MCF 10A (cell line): Measurements from ENCODE around the gene GPLD1. TPM values are rescaled to one million over a fixed set of nuclear protein-coding genes. Genes with fewer than 3 reads are reported as not detected.
"Not testable (repeated sequence)": the region's sequence is repeated elsewhere in the genome, so short reads cannot be mapped to it uniquely, and the experiment has no call there.

ENCODE experiments used
- BruUV-seq: library from RNA; stranded (reverse); fragments of 400-500 nt; replicated peaks from 2 replicates; lab custom pipeline; 2021; lab: Mats Ljungman, UMichigan
- CTCF ChIA-PET: fragments of 300-600 bp; sonication (Branson Sonifier 250); formaldehyde crosslinking; extraction: SDS; loops from one replicate; lab custom pipeline; 2021; ENCODE audit warnings: antibody characterized with exemption, inconsistent platforms; lab: Yijun Ruan, JAX
- POLR2A ChIA-PET: fragments of 300-600, 350-650 bp; sonication (Branson Sonifier 250); formaldehyde crosslinking; extraction: SDS; loops from one replicate; lab custom pipeline; 2020; ENCODE audit warnings: antibody characterized with exemption, inconsistent platforms; lab: Yijun Ruan, JAX
- DNase-seq: peaks from one replicate; pipeline ENCODE4 v3.0.0-alpha.2; 2018; ENCODE audit not compliant: unreplicated experiment
- H3K27ac Mint-ChIP-seq: one replicate; pipeline ENCODE4 v1.8.0; 2022; ENCODE audit warnings: mild to moderate bottlenecking, low read depth, mixed read lengths; ENCODE audit not compliant: unreplicated experiment
- H3K27me3 Mint-ChIP-seq: one replicate; pipeline ENCODE4 v1.8.0; 2022; ENCODE audit warnings: mixed read lengths; ENCODE audit not compliant: insufficient read depth, unreplicated experiment
- H3K36me3 Mint-ChIP-seq: one replicate; pipeline ENCODE4 v1.8.0; 2022; ENCODE audit warnings: mild to moderate bottlenecking, moderate library complexity, mixed read lengths; ENCODE audit not compliant: insufficient read depth, unreplicated experiment
- H3K4me1 Mint-ChIP-seq: one replicate; pipeline ENCODE4 v1.8.0; 2022; ENCODE audit warnings: mixed read lengths; ENCODE audit not compliant: insufficient read depth, unreplicated experiment
- H3K4me3 Mint-ChIP-seq: one replicate; pipeline ENCODE4 v1.8.0; 2022; ENCODE audit warnings: mild to moderate bottlenecking, moderate library complexity, mixed read lengths; ENCODE audit not compliant: unreplicated experiment
- H3K9me3 Mint-ChIP-seq: one replicate; pipeline ENCODE4 v1.8.0; 2022; ENCODE audit warnings: mixed read lengths; ENCODE audit not compliant: unreplicated experiment
- CTCF ChIP-seq: fragments of 200-600 bp; IDR thresholded peaks from one replicate; pipeline ENCODE4 v1.8.0; 2022; ENCODE audit warnings: antibody characterized with exemption, mild to moderate bottlenecking; ENCODE audit not compliant: unreplicated experiment
- intact Hi-C: fragments of 100-400 bp; cut with micrococcal nuclease; formaldehyde crosslinking; loops from 2 replicates; pipeline ENCODE4 v1.14.1; 2022
- total RNA-seq: library from RNA; stranded (reverse); gene quantifications from 2 replicates; pipeline ENCODE4 v1.2.3, GENCODE V29; 2022

Gene GPLD1
- total RNA-seq, 1 experiment from 2014 or later: 0.16 TPM

GRCh38 chr6:24391756-24392405 is 97.5 kb downstream of the GPLD1 start:
- BruUV-seq: no TSS peak
- intact Hi-C loops: no loop called here
- no peaks in the 10 kb centered on the region for H3K27me3 Mint-ChIP-seq
- peaks cover 17% of the 10 kb centered on the region for H3K4me1 Mint-ChIP-seq
- no peak for TF ChIP-seq CTCF
- ChIA-PET POLR2A (interaction anchor here (1.6 kb wide), 1 partner anchor 11 kb away, joined by 4 read pairs; the partner anchor contains the start of gene MRS2), CTCF (interaction anchor here (0.6 to 3.2 kb wide), 2 partner anchors 108 to 1460 kb away, joined by 3 to 31 read pairs; no protein-coding TSS in a partner anchor)
- no peak overlapping the region for H3K27ac Mint-ChIP-seq
- no peak overlapping the region for H3K4me3 Mint-ChIP-seq
- no peaks in the 10 kb centered on the region for H3K9me3 Mint-ChIP-seq
- H3K36me3 Mint-ChIP-seq: no peaks in the 10 kb centered on the region
- DNase-seq: no peak

- ChIA-PET CTCF (interaction anchor here (3.2 kb wide), 1 partner anchor 108 kb away, joined by 31 read pairs; no protein-coding TSS in a partner anchor), POLR2A (interaction anchor here (1.6 kb wide), 1 partner anchor 11 kb away, joined by 4 read pairs; the partner anchor contains the start of gene MRS2)
- Mint-ChIP-seq H3K4me3 (no peak overlapping the region), H3K4me1 (peaks cover 17% of the 10 kb centered on the region), H3K27ac (no peak overlapping the region), H3K36me3 (no peaks in the 10 kb centered on the region), H3K27me3 (no peaks in the 10 kb centered on the region), H3K9me3 (no peaks in the 10 kb centered on the region)
- no TSS peak for BruUV-seq
- TF ChIP-seq CTCF: no peak
- DNase-seq: no peak
- intact Hi-C loops: no loop called here
Observed at GRCh38 chr6:24391208-24391607, 98.2 kb downstream of the GPLD1 start.

GRCh38 chr6:24387818-24388217 is 101.6 kb downstream of the GPLD1 start:
- Mint-ChIP-seq H3K9me3 (no peaks in the 10 kb centered on the region), H3K27me3 (no peaks in the 10 kb centered on the region), H3K4me3 (no peak overlapping the region), H3K4me1 (peaks cover 6% of the 10 kb centered on the region), H3K36me3 (no peaks in the 10 kb centered on the region), H3K27ac (no peak overlapping the region)
- CTCF ChIA-PET: interaction anchor here (0.6 to 4.6 kb wide), 21 partner anchors 9 to 1274 kb away, joined by 3 to 140 read pairs (median 4); partner anchors contain the start of gene MRS2
- intact Hi-C loops: loop anchor here (10.0 kb wide), 1 partner anchor 323 kb away; no protein-coding TSS in a partner anchor
- no TSS peak for BruUV-seq
- POLR2A ChIA-PET: interaction anchor here (0.6 to 3.1 kb wide), 5 partner anchors 15 to 137 kb away, joined by 3 to 18 read pairs (median 3); no protein-coding TSS in a partner anchor
- peak; percentile 7 for DNase-seq
- no peak for TF ChIP-seq CTCF

GRCh38 chr6:24385536-24386269 is 103.7 kb downstream of the GPLD1 start:
- no TSS peak for BruUV-seq
- DNase-seq: no peak
- no peak for TF ChIP-seq CTCF
- POLR2A ChIA-PET: interaction anchor here (0.9 kb wide), 1 partner anchor 103 kb away, joined by 5 read pairs; no protein-coding TSS in a partner anchor
- Mint-ChIP-seq H3K27me3 (no peaks in the 10 kb centered on the region), H3K4me1 (peaks cover 6% of the 10 kb centered on the region), H3K9me3 (no peaks in the 10 kb centered on the region), H3K4me3 (no peak overlapping the region), H3K36me3 (no peaks in the 10 kb centered on the region), H3K27ac (no peak overlapping the region)
- intact Hi-C loops: loop anchor here (10.0 kb wide), 1 partner anchor 321 kb away; no protein-coding TSS in a partner anchor
- CTCF ChIA-PET: interaction anchor here (0.7 to 4.6 kb wide), 7 partner anchors 25 to 203 kb away, joined by 3 to 140 read pairs (median 4); no protein-coding TSS in a partner anchor

- H3K36me3 Mint-ChIP-seq, BruUV-seq, H3K4me1 Mint-ChIP-seq, H3K27ac Mint-ChIP-seq, DNase-seq, H3K27me3 Mint-ChIP-seq, H3K4me3 Mint-ChIP-seq, H3K9me3 Mint-ChIP-seq, POLR2A ChIA-PET: not testable (repeated sequence)
- CTCF ChIA-PET: interaction anchor here (1.0 kb wide), 1 partner anchor 101 kb away, joined by 9 read pairs; no protein-coding TSS in a partner anchor
- intact Hi-C loops: loop anchor here (10.0 kb wide), 1 partner anchor 320 kb away; no protein-coding TSS in a partner anchor
Observed at GRCh38 chr6:24384369-24385130, 104.8 kb downstream of the GPLD1 start.
